Activated B cell treated with CpG ODN at 0.5 μM for 24 hours (primary cell): ENCODE data around the gene MST1R. TPM values are rescaled to one million over a fixed set of nuclear protein-coding genes. Genes with fewer than 3 reads are reported as not detected.

ENCODE experiments used
- ATAC-seq: fragments of 200-7000 bp; cut with Tn5 transposase; one replicate; pipeline ENCODE4 v1.10.0; 2021; ENCODE audit warnings: low read depth, mild to moderate bottlenecking, moderate library complexity
- CTCF ChIA-PET: fragments of 350-600 bp; sonication (Branson Sonifier 250); formaldehyde crosslinking; loops from one replicate; lab custom pipeline; 2021; ENCODE audit warnings: antibody characterized with exemption; lab: Charles Lee
- POLR2A ChIA-PET: fragments of 350-600 bp; sonication (Branson Sonifier 250); formaldehyde crosslinking; loops from one replicate; lab custom pipeline; 2021; ENCODE audit warnings: antibody characterized with exemption; lab: Charles Lee
- DNase-seq: peaks from one replicate; pipeline ENCODE4 v3.0.0; 2022
- H3K27ac Mint-ChIP-seq: one replicate; pipeline ENCODE4 v1.8.0; 2020; ENCODE audit warnings: mixed read lengths
- H3K27me3 Mint-ChIP-seq: one replicate; pipeline ENCODE4 v1.8.0; 2021; ENCODE audit warnings: mixed read lengths
- H3K36me3 Mint-ChIP-seq: one replicate; pipeline ENCODE4 v1.8.0; 2021; ENCODE audit warnings: low read depth, mixed read lengths
- H3K4me1 Mint-ChIP-seq: one replicate; pipeline ENCODE4 v1.8.0; 2021; ENCODE audit warnings: mixed read lengths
- H3K4me3 Mint-ChIP-seq: one replicate; pipeline ENCODE4 v1.8.0; 2020; ENCODE audit warnings: mild to moderate bottlenecking, mixed read lengths
- H3K9me3 Mint-ChIP-seq: one replicate; pipeline ENCODE4 v1.8.0; 2020; ENCODE audit warnings: mixed read lengths
- CTCF ChIP-seq: fragments of 200-600 bp; IDR thresholded peaks from one replicate; pipeline ENCODE4 v1.8.0; 2022; ENCODE audit warnings: antibody characterized with exemption, mild to moderate bottlenecking
- intact Hi-C: fragments of 100-400 bp; cut with micrococcal nuclease; formaldehyde crosslinking; loops from one replicate; pipeline ENCODE4 v1.15.1; 2024
- total RNA-seq: library from RNA; stranded (reverse); gene quantifications from 2 replicates; pipeline ENCODE4 v1.2.3, GENCODE V29; 2022

MST1R gene
- total RNA-seq, 1 donor from 2014 or later = 1.6 TPM

- DNase-seq = no peak
- no peaks in the 10 kb centered on the region for H3K4me1 Mint-ChIP-seq
- TF ChIP-seq CTCF = no peak
- peaks cover 29% of the 10 kb centered on the region for H3K36me3 Mint-ChIP-seq
- ATAC-seq = no peak
- H3K9me3 Mint-ChIP-seq = no peaks in the 10 kb centered on the region
- H3K4me3 Mint-ChIP-seq = no peak overlapping the region
- no peaks in the 10 kb centered on the region for H3K27me3 Mint-ChIP-seq
- intact Hi-C loops = no loop called here
- CTCF ChIA-PET = no interaction called here
- POLR2A ChIA-PET = interaction anchor here (1.1 kb wide), 1 partner anchor 24 kb away, joined by 4 read pairs; no protein-coding TSS in a partner anchor
- no peak overlapping the region for H3K27ac Mint-ChIP-seq
These were observed 9.2 kb upstream of the MST1R start for GRCh38 chr3:49912881-49913281.

- POLR2A ChIA-PET = interaction anchor here (0.7 to 1.5 kb wide), 3 partner anchors 25 to 1671 kb away, joined by 3 to 4 read pairs (median 3); partner anchors contain the start of gene RBM6
- no peak for DNase-seq
- CTCF ChIA-PET = no interaction called here
- Mint-ChIP-seq H3K27me3 (no peaks in the 10 kb centered on the region), H3K36me3 (peaks cover 28% of the 10 kb centered on the region), H3K27ac (no peak overlapping the region), H3K4me1 (peaks cover 4% of the 10 kb centered on the region), H3K4me3 (no peak overlapping the region), H3K9me3 (no peaks in the 10 kb centered on the region)
- no peak for TF ChIP-seq CTCF
- ATAC-seq = no peak
- intact Hi-C loops = no loop called here
These were observed 7.9 kb upstream of the MST1R start for GRCh38 chr3:49911611-49912010.

GRCh38 chr3:49911124-49911420 is 7.4 kb upstream of the MST1R start:
- Mint-ChIP-seq H3K4me1 (peaks cover 9% of the 10 kb centered on the region), H3K9me3 (no peaks in the 10 kb centered on the region), H3K4me3 (no peak overlapping the region), H3K36me3 (peaks cover 28% of the 10 kb centered on the region), H3K27me3 (no peaks in the 10 kb centered on the region), H3K27ac (no peak overlapping the region)
- ChIA-PET CTCF (no interaction called here), POLR2A (interaction anchor here (0.7 to 1.5 kb wide), 2 partner anchors 29 to 1671 kb away, joined by 3 read pairs; partner anchors contain the start of gene RBM6)
- no peak for ATAC-seq
- no peak for TF ChIP-seq CTCF
- DNase-seq = no peak
- intact Hi-C loops = no loop called here

GRCh38 chr3:49910409-49911123 is 6.9 kb upstream of the MST1R start:
- ChIA-PET POLR2A (interaction anchor here (1.5 kb wide), 1 partner anchor 30 kb away, joined by 3 read pairs; the partner anchor contains the start of gene RBM6), CTCF (no interaction called here)
- H3K36me3 Mint-ChIP-seq = peaks cover 28% of the 10 kb centered on the region
- H3K4me3 Mint-ChIP-seq = no peak overlapping the region
- intact Hi-C loops = no loop called here
- H3K27ac Mint-ChIP-seq = no peak overlapping the region
- ATAC-seq (no peak), DNase-seq (no peak)
- H3K9me3 Mint-ChIP-seq = no peaks in the 10 kb centered on the region
- H3K4me1 Mint-ChIP-seq = peaks cover 14% of the 10 kb centered on the region
- TF ChIP-seq CTCF = no peak
- no peaks in the 10 kb centered on the region for H3K27me3 Mint-ChIP-seq

GRCh38 chr3:49908373-49909199 is 4.9 kb upstream of the MST1R start:
- POLR2A ChIA-PET = no interaction called here
- no peak for ATAC-seq
- intact Hi-C loops = loop anchor here (5.0 kb wide), 1 partner anchor 121 kb away; the partner anchor contains the start of gene IP6K1

More at GRCh38 chr3:49908373-49909199, 4.9 kb upstream of the MST1R start:
- no peak for TF ChIP-seq CTCF
- H3K4me3 Mint-ChIP-seq = no peak overlapping the region
- no peaks in the 10 kb centered on the region for H3K9me3 Mint-ChIP-seq
- no peak for DNase-seq
- no peaks in the 10 kb centered on the region for H3K27me3 Mint-ChIP-seq
- H3K27ac Mint-ChIP-seq = no peak overlapping the region
- H3K36me3 Mint-ChIP-seq = peaks cover 28% of the 10 kb centered on the region
- H3K4me1 Mint-ChIP-seq = peaks cover 30% of the 10 kb centered on the region
- CTCF ChIA-PET = interaction anchor here (1.8 kb wide), 1 partner anchor 70 kb away, joined by 5 read pairs; no protein-coding TSS in a partner anchor
